Neural cell (in vitro differentiated cells): ENCODE measurements around the gene ITGAX. TPM values are rescaled to one million over a fixed set of nuclear protein-coding genes. Genes with fewer than 3 reads are reported as not detected.

Experiments used
- H2AFZ ChIP-seq: fragments of 200-600, 300-800 bp; sonication (generic), shearing (Covaris generic); 2 replicates; pipeline ENCODE4 v1.6.0; 2014; ENCODE audit warnings: low read depth, mild to moderate bottlenecking, antibody characterized with exemption, low read length, moderate library complexity
- H3F3A ChIP-seq: fragments of 200-600 bp; shearing (Covaris generic); 2 replicates; pipeline ENCODE4 v1.6.1; 2016; ENCODE audit warnings: mild to moderate bottlenecking, moderate library complexity, mixed read lengths, antibody characterized with exemption, low read length; ENCODE audit not compliant: insufficient read depth, poor library complexity, severe bottlenecking
- H3K27ac ChIP-seq: fragments of 200-600, 300-800 bp; sonication (generic), shearing (Covaris generic); 2 replicates; pipeline ENCODE4 v1.5.1; 2014; ENCODE audit warnings: mild to moderate bottlenecking, low read length, moderate library complexity
- H3K27me3 ChIP-seq: fragments of 300-800, 200-600 bp; sonication (generic), shearing (Covaris generic); 2 replicates; pipeline ENCODE4 v1.6.0; 2014; ENCODE audit warnings: mild to moderate bottlenecking, low read depth, low read length, moderate library complexity; ENCODE audit not compliant: insufficient read depth
- H3K36me3 ChIP-seq: fragments of 300-800, 200-600 bp; sonication (generic), shearing (Covaris generic); 2 replicates; pipeline ENCODE4 v1.5.1; 2014; ENCODE audit warnings: mild to moderate bottlenecking, antibody characterized with exemption, low read length, moderate library complexity; ENCODE audit not compliant: insufficient read depth
- H3K4me2 ChIP-seq: fragments of 300-800, 200-600 bp; sonication (generic), shearing (Covaris generic); 2 replicates; pipeline ENCODE4 v1.6.0; 2014; ENCODE audit warnings: mild to moderate bottlenecking, low read length
- H3K4me3 ChIP-seq: fragments of 300-800, 200-600 bp; sonication (generic), shearing (Covaris generic); 2 replicates; pipeline ENCODE4 v1.5.1; 2014; ENCODE audit warnings: mild to moderate bottlenecking, low read length, moderate library complexity
- H3K79me2 ChIP-seq: fragments of 200-600 bp; shearing (Covaris generic); replicated peaks from 2 replicates; pipeline ENCODE4 v1.6.0; 2014; ENCODE audit warnings: mild to moderate bottlenecking, low read length, moderate library complexity; ENCODE audit not compliant: insufficient read depth
- H3K9ac ChIP-seq: fragments of 300-800, 200-600 bp; sonication (generic), shearing (Covaris generic); 2 replicates; pipeline ENCODE4 v1.6.1; 2016; ENCODE audit warnings: mild to moderate bottlenecking, low read length, mixed read lengths
- H3K9me2 ChIP-seq: fragments of 200-600 bp; shearing (Covaris generic); 2 replicates; pipeline ENCODE4 v1.6.1; 2016; ENCODE audit warnings: mild to moderate bottlenecking, low read length, mixed read lengths; ENCODE audit not compliant: insufficient read depth
- H3K9me3 ChIP-seq: fragments of 200-600, 300-800 bp; sonication (generic), shearing (Covaris generic); 2 replicates; pipeline ENCODE4 v1.6.1; 2016; ENCODE audit warnings: mild to moderate bottlenecking, mixed run types, low read length, moderate library complexity, mixed read lengths
- H4K20me1 ChIP-seq: fragments of 200-600 bp; shearing (Covaris generic); 2 replicates; pipeline ENCODE4 v1.6.1; 2016; ENCODE audit warnings: mild to moderate bottlenecking, mixed run types; ENCODE audit not compliant: insufficient read depth
- CTCF ChIP-seq: fragments of 450-650 bp; IDR thresholded peaks from 2 replicates; pipeline ENCODE4 v1.5.1; 2014; ENCODE audit warnings: antibody characterized with exemption, mild to moderate bottlenecking, moderate library complexity; ENCODE audit not compliant: poor library complexity, severe bottlenecking
- EP300 ChIP-seq: fragments of 450-650 bp; conservative IDR thresholded peaks from 2 replicates; pipeline ENCODE4 v1.6.1; 2014; ENCODE audit warnings: antibody characterized with exemption, mild to moderate bottlenecking, moderate library complexity; ENCODE audit not compliant: poor library complexity, severe bottlenecking
- EZH2 ChIP-seq: fragments of 200-600, 300-800 bp; shearing (Covaris generic), sonication (generic); IDR thresholded peaks from 2 replicates; pipeline ENCODE4 v1.6.1; 2014; ENCODE audit warnings: antibody characterized with exemption, low read length, borderline replicate concordance, mild to moderate bottlenecking; ENCODE audit not compliant: insufficient read depth, poor library complexity, severe bottlenecking
- MXI1 ChIP-seq: fragments of 450-650 bp; conservative IDR thresholded peaks from 2 replicates; pipeline ENCODE4 v1.6.1; 2014; ENCODE audit warnings: antibody characterized with exemption, mild to moderate bottlenecking; ENCODE audit not compliant: poor library complexity, severe bottlenecking
- POLR2AphosphoS5 ChIP-seq: IDR thresholded peaks from 2 replicates; pipeline ENCODE4 v1.6.1; 2012
- RAD21 ChIP-seq: fragments of 450-650 bp; conservative IDR thresholded peaks from 2 replicates; pipeline ENCODE4 v1.6.1; 2014; ENCODE audit warnings: antibody characterized with exemption, mild to moderate bottlenecking, moderate library complexity
- REST ChIP-seq: IDR thresholded peaks from 2 replicates; pipeline ENCODE4 v1.6.1; 2012; ENCODE audit warnings: borderline replicate concordance
- SMC3 ChIP-seq: fragments of 450-650 bp; conservative IDR thresholded peaks from 2 replicates; pipeline ENCODE4 v1.6.1; 2014; ENCODE audit warnings: antibody characterized with exemption, mild to moderate bottlenecking, moderate library complexity; ENCODE audit not compliant: poor library complexity
- TAF1 ChIP-seq: IDR thresholded peaks from 2 replicates; pipeline ENCODE4 v1.6.1; 2012; ENCODE audit warnings: low read depth
- polyA plus RNA-seq: library from polyadenylated mRNA; depleted of rRNA; stranded (reverse); fragments of >200 nt; gene quantifications from 2 replicates; pipeline ENCODE4 v1.2.3, GENCODE V29; 2014

The ITGAX gene
- polyA plus RNA-seq, 1 donor from 2014 or later: not detected

DNA sequence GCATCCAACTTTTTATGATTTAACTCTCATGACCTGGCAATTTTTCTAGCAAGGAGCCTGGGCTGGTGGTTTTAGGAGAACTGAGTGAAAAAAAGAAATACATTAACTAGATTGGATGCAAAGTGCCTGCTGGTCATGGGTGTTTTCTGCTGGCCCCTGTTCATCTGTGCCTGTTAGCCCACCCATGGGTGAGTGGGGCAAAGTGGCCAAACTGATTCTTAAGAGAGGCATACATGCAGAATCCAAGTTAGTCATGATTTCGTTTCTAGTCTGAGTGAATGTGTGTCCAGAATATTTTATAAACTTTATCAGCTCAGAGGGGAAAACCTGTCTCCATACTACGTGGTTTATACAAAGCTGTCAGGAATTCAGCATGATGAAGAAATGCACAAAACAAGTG, 33.6 kb downstream of the ITGAX start:
- H2AFZ ChIP-seq: no peak overlapping the region
- no peaks in the 10 kb centered on the region for H3K79me2 ChIP-seq
- H3K27ac ChIP-seq: no peak overlapping the region
- H3K9me3 ChIP-seq: no peaks in the 10 kb centered on the region
- TF ChIP-seq RAD21 (no peak), CTCF (no peak), SMC3 (no peak), REST (no peak), POLR2AphosphoS5 (no peak), TAF1 (no peak), EP300 (no peak), MXI1 (no peak), EZH2 (no peak)
- H3K9me2 ChIP-seq: no peaks in the 10 kb centered on the region
- H4K20me1 ChIP-seq: no peaks in the 10 kb centered on the region
- H3F3A ChIP-seq: no peaks in the 10 kb centered on the region
- no peaks in the 10 kb centered on the region for H3K36me3 ChIP-seq
- H3K4me3 ChIP-seq: no peak overlapping the region
- no peak overlapping the region for H3K4me2 ChIP-seq
- H3K27me3 ChIP-seq: no peaks in the 10 kb centered on the region
- no peak overlapping the region for H3K9ac ChIP-seq

- Histone ChIP-seq H3K4me2 (no peak overlapping the region), H2AFZ (no peak overlapping the region), H3K27ac (no peak overlapping the region), H3K27me3 (no peaks in the 10 kb centered on the region), H3K36me3 (no peaks in the 10 kb centered on the region), H4K20me1 (no peaks in the 10 kb centered on the region), H3K4me3 (no peak overlapping the region), H3K79me2 (no peaks in the 10 kb centered on the region), H3K9me2 (no peaks in the 10 kb centered on the region), H3F3A (no peaks in the 10 kb centered on the region), H3K9me3 (no peaks in the 10 kb centered on the region), H3K9ac (no peak overlapping the region)
- TF ChIP-seq REST (no peak), SMC3 (no peak), EZH2 (no peak)
Measured at GRCh38 chr16:31390504-31391041, 35.6 kb downstream of the ITGAX start.
